Peyer's patch (tissue), 4 donors: ENCODE measurements around the gene C8B.

Experiments
- POLR2A ChIP-seq, 2 donors: fragments of 450-650 bp; IDR thresholded peaks; one replicate each; pipeline ENCODE4 v1.5.1; 2017; ENCODE audit warnings: antibody characterized with exemption in 2 of 2, mild to moderate bottlenecking in 2 of 2, moderate library complexity in 2 of 2
- TF ChIP-seq, protein P1 (sequence below), 6 experiments: fragments of 450-650 bp in 4 of 6; fragments of 200-600 bp in 2 of 6; sonication (generic) in 1 of 6; IDR thresholded peaks; one replicate each; pipeline ENCODE4 v1.5.1; 2017 to 2019; ENCODE audit warnings: antibody characterized with exemption in 6 of 6, mild to moderate bottlenecking in 3 of 6, moderate library complexity in 1 of 6

DNA sequence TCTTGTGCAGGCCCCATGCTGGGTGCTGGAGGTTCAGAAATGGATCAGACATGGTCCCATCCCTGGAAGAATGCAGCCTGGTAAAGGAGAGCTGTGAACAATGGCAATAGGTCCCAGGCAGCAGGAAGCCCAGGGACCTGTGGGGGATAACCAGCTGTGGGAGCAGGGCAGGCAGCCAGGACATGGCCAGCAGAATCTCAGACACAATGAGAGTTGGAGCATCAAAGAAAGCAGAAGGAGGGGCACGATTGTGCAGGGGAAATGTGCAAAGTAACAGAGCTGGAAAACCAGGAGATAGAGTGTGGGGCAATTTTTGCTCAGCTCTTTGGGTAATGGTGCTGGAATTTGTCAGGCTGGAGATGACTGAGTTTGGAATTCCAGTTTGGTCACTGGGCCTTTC, 44.3 kb downstream of the C8B start:
- TF ChIP-seq, protein P1, sequence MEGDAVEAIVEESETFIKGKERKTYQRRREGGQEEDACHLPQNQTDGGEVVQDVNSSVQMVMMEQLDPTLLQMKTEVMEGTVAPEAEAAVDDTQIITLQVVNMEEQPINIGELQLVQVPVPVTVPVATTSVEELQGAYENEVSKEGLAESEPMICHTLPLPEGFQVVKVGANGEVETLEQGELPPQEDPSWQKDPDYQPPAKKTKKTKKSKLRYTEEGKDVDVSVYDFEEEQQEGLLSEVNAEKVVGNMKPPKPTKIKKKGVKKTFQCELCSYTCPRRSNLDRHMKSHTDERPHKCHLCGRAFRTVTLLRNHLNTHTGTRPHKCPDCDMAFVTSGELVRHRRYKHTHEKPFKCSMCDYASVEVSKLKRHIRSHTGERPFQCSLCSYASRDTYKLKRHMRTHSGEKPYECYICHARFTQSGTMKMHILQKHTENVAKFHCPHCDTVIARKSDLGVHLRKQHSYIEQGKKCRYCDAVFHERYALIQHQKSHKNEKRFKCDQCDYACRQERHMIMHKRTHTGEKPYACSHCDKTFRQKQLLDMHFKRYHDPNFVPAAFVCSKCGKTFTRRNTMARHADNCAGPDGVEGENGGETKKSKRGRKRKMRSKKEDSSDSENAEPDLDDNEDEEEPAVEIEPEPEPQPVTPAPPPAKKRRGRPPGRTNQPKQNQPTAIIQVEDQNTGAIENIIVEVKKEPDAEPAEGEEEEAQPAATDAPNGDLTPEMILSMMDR (IDR thresholded peaks at IDR 0.05): no peak
- no peak for TF ChIP-seq POLR2A (IDR thresholded peaks at IDR 0.05)
